ENCODE data around the gene CDK14. TPM values are rescaled to one million over a fixed set of nuclear protein-coding genes. Genes with fewer than 3 reads are reported as not detected.

The CDK14 gene
- total RNA-seq, 1 donor from 2014 or later: 131 TPM

- peaks cover 11% of the 10 kb centered on the region for H3K36me3 Mint-ChIP-seq (ENCODE audit: unreplicated experiment)
Observed at GRCh38 chr7:91135300-91135699, 539.2 kb downstream of the CDK14 start.

GRCh38 chr7:91135703-91136430, 539.7 kb downstream of the CDK14 start:
- Mint-ChIP-seq H3K27ac (ENCODE audit: unreplicated experiment) (no peak overlapping the region), H3K27me3 (ENCODE audit: unreplicated experiment) (no peaks in the 10 kb centered on the region)
- DNase-seq (ENCODE audit: extremely low spot score, unreplicated experiment): no peak

More at GRCh38 chr7:91135300-91135699, 539.2 kb downstream of the CDK14 start:
- no peak for DNase-seq (ENCODE audit: extremely low spot score, unreplicated experiment)
- no peaks in the 10 kb centered on the region for H3K27me3 Mint-ChIP-seq (ENCODE audit: unreplicated experiment)
- no peak overlapping the region for H3K4me3 Mint-ChIP-seq (ENCODE audit: unreplicated experiment)
- peaks cover 18% of the 10 kb centered on the region for H3K4me1 Mint-ChIP-seq (ENCODE audit: unreplicated experiment)
- H3K27ac Mint-ChIP-seq (ENCODE audit: unreplicated experiment): no peak overlapping the region
- H3K9me3 Mint-ChIP-seq (ENCODE audit: unreplicated experiment): no peaks in the 10 kb centered on the region
- TF ChIP-seq CTCF (IDR thresholded peaks at IDR 0.05): no peak

GRCh38 chr7:91137153-91137787, 541.1 kb downstream of the CDK14 start:
- DNase-seq (ENCODE audit: extremely low spot score, unreplicated experiment): no peak
- Mint-ChIP-seq H3K36me3 (ENCODE audit: unreplicated experiment) (peaks cover 4% of the 10 kb centered on the region), H3K27ac (ENCODE audit: unreplicated experiment) (no peak overlapping the region), H3K4me3 (ENCODE audit: unreplicated experiment) (no peak overlapping the region), H3K9me3 (ENCODE audit: unreplicated experiment) (no peaks in the 10 kb centered on the region), H3K27me3 (ENCODE audit: unreplicated experiment) (no peaks in the 10 kb centered on the region), H3K4me1 (ENCODE audit: unreplicated experiment) (peaks cover 32% of the 10 kb centered on the region)
- no peak for TF ChIP-seq CTCF (IDR thresholded peaks at IDR 0.05)

More at GRCh38 chr7:91135703-91136430, 539.7 kb downstream of the CDK14 start:
- TF ChIP-seq CTCF (IDR thresholded peaks at IDR 0.05): no peak
- Mint-ChIP-seq H3K4me1 (ENCODE audit: unreplicated experiment) (peaks cover 23% of the 10 kb centered on the region), H3K4me3 (ENCODE audit: unreplicated experiment) (no peak overlapping the region), H3K36me3 (ENCODE audit: unreplicated experiment) (peaks cover 11% of the 10 kb centered on the region), H3K9me3 (ENCODE audit: unreplicated experiment) (no peaks in the 10 kb centered on the region)

GRCh38 chr7:91137788-91138368, 541.8 kb downstream of the CDK14 start:
- H3K27me3 Mint-ChIP-seq (ENCODE audit: unreplicated experiment): no peaks in the 10 kb centered on the region
- no peak for TF ChIP-seq CTCF (IDR thresholded peaks at IDR 0.05)
- H3K27ac Mint-ChIP-seq (ENCODE audit: unreplicated experiment): no peak overlapping the region
- no peaks in the 10 kb centered on the region for H3K36me3 Mint-ChIP-seq (ENCODE audit: unreplicated experiment)
- DNase-seq (ENCODE audit: extremely low spot score, unreplicated experiment): no peak
- H3K4me3 Mint-ChIP-seq (ENCODE audit: unreplicated experiment): no peak overlapping the region
- H3K4me1 Mint-ChIP-seq (ENCODE audit: unreplicated experiment): peaks cover 36% of the 10 kb centered on the region
- no peaks in the 10 kb centered on the region for H3K9me3 Mint-ChIP-seq (ENCODE audit: unreplicated experiment)

GRCh38 chr7:91140286-91140685, 544.2 kb downstream of the CDK14 start:
- TF ChIP-seq CTCF (IDR thresholded peaks at IDR 0.05): no peak
- H3K4me1 Mint-ChIP-seq (ENCODE audit: unreplicated experiment): peaks cover 36% of the 10 kb centered on the region
- H3K4me3 Mint-ChIP-seq (ENCODE audit: unreplicated experiment): no peak overlapping the region
- H3K27ac Mint-ChIP-seq (ENCODE audit: unreplicated experiment): no peak overlapping the region
- H3K36me3 Mint-ChIP-seq (ENCODE audit: unreplicated experiment): no peaks in the 10 kb centered on the region
- H3K27me3 Mint-ChIP-seq (ENCODE audit: unreplicated experiment): no peaks in the 10 kb centered on the region
- H3K9me3 Mint-ChIP-seq (ENCODE audit: unreplicated experiment): no peaks in the 10 kb centered on the region
- DNase-seq (ENCODE audit: extremely low spot score, unreplicated experiment): no peak

Data from osteocyte (in vitro differentiated cells).